OCI-M2 (cell line): Measurements from ENCODE around the gene HRK.

Experiments used
- DNase-seq: peaks from one replicate; lab custom pipeline; 2025; ENCODE audit not compliant: unreplicated experiment; lab: John Stamatoyannopoulos, UW

Gene HRK

GRCh38 chr12:116881325-116881876 is at the start of gene HRK:
HRK (minus strand) TSS chr12:116881441; CDS start chr12:116881307, 134 bp downstream.
- DNase-seq = no peak

GRCh38 chr12:116929885-116930284 is 48.6 kb upstream of the HRK start:
- DNase-seq = no peak

- DNase-seq = no peak
Measured at GRCh38 chr12:116928504-116928903, 47.3 kb upstream of the HRK start.

- DNase-seq = no peak
Measured at GRCh38 chr12:116927244-116927940, 46.2 kb upstream of the HRK start.

GRCh38 chr12:116926283-116927243 is 45.3 kb upstream of the HRK start:
- no peak for DNase-seq

- DNase-seq = no peak
Measured at GRCh38 chr12:116924558-116925453, 43.6 kb upstream of the HRK start.

- no peak for DNase-seq
Measured at GRCh38 chr12:116922194-116922897, 41.1 kb upstream of the HRK start.

- DNase-seq = no peak
Measured at GRCh38 chr12:116920939-116921338, 39.7 kb upstream of the HRK start.

- DNase-seq = no peak
Measured at GRCh38 chr12:116919706-116920485, 38.7 kb upstream of the HRK start.

- DNase-seq = peak; percentile 59
Measured at GRCh38 chr12:116919247-116919661, 38.0 kb upstream of the HRK start.

GRCh38 chr12:116918464-116918863 is 37.2 kb upstream of the HRK start:
- no peak for DNase-seq

- no peak for DNase-seq
Measured at GRCh38 chr12:116916714-116917114, 35.5 kb upstream of the HRK start.

GRCh38 chr12:116916122-116916521 is 34.9 kb upstream of the HRK start:
- DNase-seq = no peak

- no peak for DNase-seq
Measured at GRCh38 chr12:116915326-116915725, 34.1 kb upstream of the HRK start.

GRCh38 chr12:116910645-116911451 is 29.6 kb upstream of the HRK start, which contains the start of gene FBXW8:
FBXW8 (plus strand) TSS chr12:116910950; CDS start chr12:116911038, 88 bp downstream.
- no peak for DNase-seq

GRCh38 chr12:116910280-116910644 is 29.0 kb upstream of the HRK start:
- DNase-seq = no peak

GRCh38 chr12:116906285-116906684 is 25.0 kb upstream of the HRK start:
- DNase-seq = no peak

GRCh38 chr12:116903818-116904217 is 22.6 kb upstream of the HRK start:
- no peak for DNase-seq
